Nephron progenitor cell (in vitro differentiated cells): ENCODE data around the gene PACS1.
A peak's percentile ranks its signal among the peaks of the same experiment; 100 is the strongest.

Source experiments
- DNase-seq: peaks from one replicate; pipeline ENCODE4 v3.0.0; 2021
- H3K27ac Mint-ChIP-seq: 2 replicates; pipeline ENCODE4 v1.8.0; 2021; ENCODE audit warnings: mild to moderate bottlenecking, moderate library complexity, mixed read lengths
- H3K27me3 Mint-ChIP-seq: 2 replicates; pipeline ENCODE4 v1.8.0; 2021; ENCODE audit warnings: mild to moderate bottlenecking, low read depth, mixed read lengths; ENCODE audit not compliant: poor library complexity
- H3K36me3 Mint-ChIP-seq: 2 replicates; pipeline ENCODE4 v1.8.0; 2021; ENCODE audit warnings: low read depth, mixed read lengths
- H3K4me1 Mint-ChIP-seq: 2 replicates; pipeline ENCODE4 v1.8.0; 2021; ENCODE audit warnings: mixed read lengths
- H3K4me3 Mint-ChIP-seq: 2 replicates; pipeline ENCODE4 v1.8.0; 2021; ENCODE audit warnings: mild to moderate bottlenecking, moderate library complexity, mixed read lengths
- H3K9me3 Mint-ChIP-seq: 2 replicates; pipeline ENCODE4 v1.8.0; 2021; ENCODE audit warnings: mild to moderate bottlenecking, moderate library complexity, mixed read lengths
- CTCF ChIP-seq: fragments of 200-600 bp; sonication (generic); IDR thresholded peaks from 2 replicates; pipeline ENCODE4 v1.5.0; 2021; ENCODE audit warnings: antibody characterized with exemption

The PACS1 gene

GRCh38 chr11:66032957-66033735 is 36.9 kb upstream of the PACS1 start:
- H3K27me3 Mint-ChIP-seq: peaks cover 30% of the 10 kb centered on the region
- H3K4me3 Mint-ChIP-seq: no peak overlapping the region
- no peak for TF ChIP-seq CTCF
- H3K36me3 Mint-ChIP-seq: peaks cover 4% of the 10 kb centered on the region
- no peak for DNase-seq
- H3K4me1 Mint-ChIP-seq: no peaks in the 10 kb centered on the region
- peaks cover 28% of the 10 kb centered on the region for H3K9me3 Mint-ChIP-seq
- no peak overlapping the region for H3K27ac Mint-ChIP-seq

- Mint-ChIP-seq H3K9me3 (peaks cover 35% of the 10 kb centered on the region), H3K27ac (no peak overlapping the region), H3K4me3 (no peak overlapping the region), H3K36me3 (peaks cover 4% of the 10 kb centered on the region), H3K27me3 (peaks cover 17% of the 10 kb centered on the region), H3K4me1 (peaks cover 11% of the 10 kb centered on the region)
- no peak for DNase-seq
- no peak for TF ChIP-seq CTCF
Observed at GRCh38 chr11:66035653-66036333, 34.3 kb upstream of the PACS1 start.

GRCh38 chr11:66036334-66036710 is 33.8 kb upstream of the PACS1 start:
- Mint-ChIP-seq H3K4me1 (peaks cover 11% of the 10 kb centered on the region), H3K9me3 (peaks cover 35% of the 10 kb centered on the region), H3K36me3 (peaks cover 8% of the 10 kb centered on the region), H3K4me3 (no peak overlapping the region), H3K27me3 (peaks cover 17% of the 10 kb centered on the region), H3K27ac (no peak overlapping the region)
- no peak for TF ChIP-seq CTCF
- DNase-seq: no peak

GRCh38 chr11:66037327-66037726 is 32.7 kb upstream of the PACS1 start:
- Mint-ChIP-seq H3K4me3 (no peak overlapping the region), H3K9me3 (peaks cover 35% of the 10 kb centered on the region)
- no peak for TF ChIP-seq CTCF

GRCh38 chr11:66039765-66040164 is 30.3 kb upstream of the PACS1 start:
- H3K27me3 Mint-ChIP-seq: peaks cover 8% of the 10 kb centered on the region
- peak overlapping the region; percentile 72 for H3K27ac Mint-ChIP-seq
- H3K9me3 Mint-ChIP-seq: peaks cover 31% of the 10 kb centered on the region
- DNase-seq: no peak
- peaks cover 33% of the 10 kb centered on the region for H3K36me3 Mint-ChIP-seq
- no peak overlapping the region for H3K4me3 Mint-ChIP-seq
- peaks cover 14% of the 10 kb centered on the region for H3K4me1 Mint-ChIP-seq
- TF ChIP-seq CTCF: no peak

More at GRCh38 chr11:66037327-66037726, 32.7 kb upstream of the PACS1 start:
- H3K36me3 Mint-ChIP-seq: peaks cover 18% of the 10 kb centered on the region
- H3K27ac Mint-ChIP-seq: no peak overlapping the region
- no peak for DNase-seq
- peaks cover 11% of the 10 kb centered on the region for H3K4me1 Mint-ChIP-seq
- H3K27me3 Mint-ChIP-seq: peaks cover 17% of the 10 kb centered on the region
